CD14-positive monocyte (primary cell): Measurements from ENCODE around the gene RETREG3. TPM values are rescaled to one million over a fixed set of nuclear protein-coding genes. Genes with fewer than 3 reads are reported as not detected.
A peak's percentile ranks its signal among the peaks of the same experiment; 100 is the strongest.
"Not testable (repeated sequence)": the region's sequence is repeated elsewhere in the genome, so short reads cannot be mapped to it uniquely, and the experiment has no call there.

Source experiments
- DNase-seq, 3 donors: peaks; one replicate each; pipeline ENCODE4 v3.0.0-alpha.2; 2011 to 2022
- H2AFZ ChIP-seq: 2 replicates; pipeline ENCODE4 v1.6.0; 2012; ENCODE audit warnings: mild to moderate bottlenecking, low read depth, low read length, inconsistent platforms; ENCODE audit not compliant: insufficient read depth, poor library complexity, severe bottlenecking
- H3K27ac ChIP-seq, 2 donors: 1 replicate in 1 of 2; 2 replicates in 1 of 2; pipeline ENCODE4 v1.5.1; 2012 to 2013; ENCODE audit warnings: low read length in 2 of 2, control low read depth in 1 of 2, inconsistent platforms in 1 of 2, low read depth in 1 of 2, mild to moderate bottlenecking in 1 of 2
- H3K27me3 ChIP-seq, 2 donors: one replicate each; pipeline versions ENCODE4 v1.6.0 to v1.6.1; 2011 to 2013; ENCODE audit warnings: low read length in 2 of 2; ENCODE audit not compliant: control insufficient read depth in 2 of 2, insufficient read depth in 2 of 2
- H3K36me3 ChIP-seq, 2 donors: replicated peaks in 1 of 2; 1 replicate in 1 of 2; 2 replicates in 1 of 2; pipeline versions ENCODE4 v1.5.1 to v1.6.1; 2012 to 2013; ENCODE audit warnings: low read length in 2 of 2, control low read depth in 1 of 2, inconsistent platforms in 1 of 2, mild to moderate bottlenecking in 1 of 2; ENCODE audit not compliant: insufficient read depth in 2 of 2, control insufficient read depth in 1 of 2
- H3K4me1 ChIP-seq, 2 donors: 1 replicate in 1 of 2; 2 replicates in 1 of 2; pipeline versions ENCODE4 v1.5.1 to v1.6.1; 2012 to 2013; ENCODE audit warnings: low read length in 2 of 2, control low read depth in 1 of 2, inconsistent platforms in 1 of 2, mild to moderate bottlenecking in 1 of 2, moderate library complexity in 1 of 2; ENCODE audit not compliant: insufficient read depth in 2 of 2, control insufficient read depth in 1 of 2
- H3K4me2 ChIP-seq: replicated peaks from 2 replicates; pipeline ENCODE3; 2012; ENCODE audit warnings: low read length, moderate library complexity, mild to moderate bottlenecking; ENCODE audit not compliant: poor library complexity, severe bottlenecking; ENCODE audit errors: extremely low read depth
- H3K4me3 ChIP-seq, 3 experiments: fragments of 200-600 bp in 1 of 3; sonication (generic) in 1 of 3; replicated peaks in 1 of 3; 1 replicate in 2 of 3; 2 replicates in 1 of 3; pipeline ENCODE4 v1.5.1; 2011 to 2013; ENCODE audit warnings: low read length in 3 of 3, mild to moderate bottlenecking in 3 of 3, control low read depth in 2 of 3, low read depth in 2 of 3, inconsistent platforms in 1 of 3, moderate library complexity in 1 of 3
- H3K79me2 ChIP-seq: 2 replicates; pipeline ENCODE4 v1.6.0; 2012; ENCODE audit warnings: mild to moderate bottlenecking, control low read depth, inconsistent platforms, low read length, moderate library complexity; ENCODE audit not compliant: insufficient read depth
- H3K9ac ChIP-seq: 2 replicates; pipeline ENCODE4 v1.6.0; 2017; ENCODE audit warnings: low read length, mild to moderate bottlenecking; ENCODE audit not compliant: insufficient read depth, poor library complexity, severe bottlenecking
- H3K9me3 ChIP-seq, 2 donors: replicated peaks in 1 of 2; 1 replicate in 1 of 2; 2 replicates in 1 of 2; pipeline versions ENCODE4 v1.5.1 to v1.6.1; 2012 to 2013; ENCODE audit warnings: low read length in 2 of 2, control low read depth in 1 of 2; ENCODE audit not compliant: control insufficient read depth in 1 of 2, insufficient read depth in 1 of 2
- H4K20me1 ChIP-seq: 2 replicates; pipeline ENCODE4 v1.6.0; 2012; ENCODE audit warnings: mild to moderate bottlenecking, low read length, control low read depth, moderate library complexity; ENCODE audit not compliant: insufficient read depth
- H3K27ac Mint-ChIP-seq, 7 donors: one replicate each; pipeline ENCODE4 v1.8.0; 2020; ENCODE audit warnings: mild to moderate bottlenecking in 7 of 7, mixed read lengths in 7 of 7, moderate library complexity in 6 of 7, inconsistent platforms in 2 of 7
- H3K27me3 Mint-ChIP-seq, 3 donors: one replicate each; pipeline ENCODE4 v1.8.0; 2021 to 2022; ENCODE audit warnings: low read depth in 3 of 3, mild to moderate bottlenecking in 3 of 3, mixed read lengths in 3 of 3, moderate library complexity in 3 of 3, inconsistent platforms in 1 of 3
- H3K36me3 Mint-ChIP-seq, 2 donors: one replicate each; pipeline ENCODE4 v1.8.0; 2020; ENCODE audit warnings: mixed read lengths in 2 of 2, inconsistent platforms in 1 of 2, mild to moderate bottlenecking in 1 of 2
- H3K4me1 Mint-ChIP-seq: one replicate; pipeline ENCODE4 v1.8.0; 2020; ENCODE audit warnings: mild to moderate bottlenecking, mixed read lengths
- H3K4me3 Mint-ChIP-seq, 2 donors: one replicate each; pipeline ENCODE4 v1.8.0; 2020; ENCODE audit warnings: mild to moderate bottlenecking in 2 of 2, mixed read lengths in 2 of 2, moderate library complexity in 1 of 2
- H3K9me3 Mint-ChIP-seq, 7 donors: one replicate each; pipeline ENCODE4 v1.8.0; 2020 to 2022; ENCODE audit warnings: mixed read lengths in 7 of 7, mild to moderate bottlenecking in 6 of 7, moderate library complexity in 6 of 7, inconsistent platforms in 2 of 7
- CTCF ChIP-seq: fragments of 200-600 bp; IDR thresholded peaks from one replicate; pipeline ENCODE4 v1.8.0; 2022; ENCODE audit warnings: antibody characterized with exemption, mild to moderate bottlenecking
- WGBS: methylation state at CpG from one replicate; pipeline ENCODE4 v1.1.5; 2013; ENCODE audit warnings: missing lambda C conversion rate; ENCODE audit not compliant: insufficient coverage; 5-methylcytosine and 5-hydroxymethylcytosine counted together
- intact Hi-C, 2 donors: fragments of 100-400 bp; cut with micrococcal nuclease; formaldehyde crosslinking; loops; one replicate each; pipeline versions ENCODE4 v1.15.0 to v1.15.1; 2023
- polyA plus RNA-seq, 3 donors: library from polyadenylated mRNA; depleted of rRNA in 1 of 3; unstranded in 2 of 3; stranded (reverse) in 1 of 3; fragments of 300-500 nt in 2 of 3; fragments of >200 nt in 1 of 3; fragmentation: Illumina TruSeq in 2 of 3; gene quantifications; 1 replicate in 2 of 3; 2 replicates in 1 of 3; pipeline ENCODE4 v1.2.3, GENCODE V29; 2012 to 2021

Gene RETREG3
- polyA plus RNA-seq, 3 donors = 34.0 to 69.9 (median 69.9) TPM

GRCh38 chr17:42560246-42560645 lies 48.9 kb downstream of the RETREG3 start:
- H3K27ac Mint-ChIP-seq = peak overlapping the region in 1 of 7 donors; percentile 55

GRCh38 chr17:42559075-42559474 lies 50.1 kb downstream of the RETREG3 start:
- H3K27me3 ChIP-seq = no peaks in the 10 kb centered on the region
- peaks cover 6 to 7% of the 10 kb centered on the region in 2 donors for H3K36me3 Mint-ChIP-seq
- H3K27ac ChIP-seq = no peak overlapping the region
- no peaks in the 10 kb centered on the region for H3K9me3 ChIP-seq
- DNase-seq = no peak
- peaks cover 20% of the 10 kb centered on the region for H4K20me1 ChIP-seq
- peak overlapping the region in 1 of 7 donors; percentile 28 for H3K27ac Mint-ChIP-seq
- H3K4me2 ChIP-seq = no peak overlapping the region
- no peak overlapping the region for H3K9ac ChIP-seq
- intact Hi-C loops = no loop called here
- WGBS = 96% methylated on average over 5 of the region's 6 CpGs
- H3K4me1 ChIP-seq = peaks cover 33 to 41% of the 10 kb centered on the region in 2 donors
- H3K4me3 ChIP-seq = no peak overlapping the region
- peaks cover 30% of the 10 kb centered on the region for H3K79me2 ChIP-seq
- no peak overlapping the region for H3K4me3 Mint-ChIP-seq
- no peak overlapping the region for H2AFZ ChIP-seq
- TF ChIP-seq CTCF = no peak
- peaks cover 0 to 10% (median 2%) of the 10 kb centered on the region in 3 donors for H3K27me3 Mint-ChIP-seq
- peaks cover 0 to 3% (median 0%) of the 10 kb centered on the region in 7 donors for H3K9me3 Mint-ChIP-seq
- H3K4me1 Mint-ChIP-seq = peaks cover 30% of the 10 kb centered on the region
- H3K36me3 ChIP-seq = peaks cover 0 to 4% of the 10 kb centered on the region in 2 donors

More at GRCh38 chr17:42560246-42560645, 48.9 kb downstream of the RETREG3 start:
- H3K36me3 ChIP-seq = peaks cover 11 to 16% of the 10 kb centered on the region in 2 donors
- peaks cover 22% of the 10 kb centered on the region for H4K20me1 ChIP-seq
- H2AFZ ChIP-seq = no peak overlapping the region
- peaks cover 29% of the 10 kb centered on the region for H3K79me2 ChIP-seq
- H3K36me3 Mint-ChIP-seq = peaks cover 16 to 19% of the 10 kb centered on the region in 2 donors
- intact Hi-C loops = no loop called here
- no peak overlapping the region for H3K4me3 Mint-ChIP-seq
- no peak overlapping the region for H3K4me2 ChIP-seq
- H3K27me3 Mint-ChIP-seq = peaks cover 0 to 10% (median 2%) of the 10 kb centered on the region in 3 donors
- no peak overlapping the region for H3K9ac ChIP-seq
- H3K4me1 ChIP-seq = peaks cover 26 to 35% of the 10 kb centered on the region in 2 donors
- H3K9me3 Mint-ChIP-seq = peaks cover 0 to 3% (median 0%) of the 10 kb centered on the region in 7 donors
- peaks cover 25% of the 10 kb centered on the region for H3K4me1 Mint-ChIP-seq
- no peak for TF ChIP-seq CTCF
- H3K27ac ChIP-seq = no peak overlapping the region
- no peak overlapping the region for H3K4me3 ChIP-seq
- H3K27me3 ChIP-seq = no peaks in the 10 kb centered on the region
- no peaks in the 10 kb centered on the region for H3K9me3 ChIP-seq
- no peak for DNase-seq
- no CpG with 5 or more reads among the region's 3 CpGs for WGBS

- intact Hi-C loops, H3K9me3 ChIP-seq, H3K4me3 ChIP-seq, H3K4me3 Mint-ChIP-seq, H3K36me3 Mint-ChIP-seq, H2AFZ ChIP-seq, H3K27me3 Mint-ChIP-seq, H3K9me3 Mint-ChIP-seq, H3K4me2 ChIP-seq, DNase-seq, H3K36me3 ChIP-seq, H3K27ac Mint-ChIP-seq, H4K20me1 ChIP-seq, H3K27ac ChIP-seq, H3K27me3 ChIP-seq, H3K9ac ChIP-seq: not testable (repeated sequence)
- Histone ChIP-seq H3K79me2 (peaks cover 11% of the 10 kb centered on the region), H3K4me1 (peaks cover 18 to 22% of the 10 kb centered on the region in 2 donors)
- H3K4me1 Mint-ChIP-seq = peaks cover 25% of the 10 kb centered on the region
- 53% methylated on average over 4 of the region's 5 CpGs for WGBS
Measured at GRCh38 chr17:42555961-42556617, 53.1 kb downstream of the RETREG3 start.
